HG03520 (cell line): ENCODE results near the gene SYT12.
"Not testable (repeated sequence)": the region's sequence is repeated elsewhere in the genome, so short reads cannot be mapped to it uniquely, and the experiment has no call there.

Experiments
- ATAC-seq: cut with Tn5 transposase; IDR thresholded peaks from one replicate; pipeline ENCODE4 v1.9.1; 2021; ENCODE audit warnings: mild to moderate bottlenecking, moderate library complexity; ENCODE audit not compliant: unreplicated experiment

Gene SYT12

GRCh38 chr11:66996609-66997273, 26.2 kb upstream of the SYT12 start:
- no peak for ATAC-seq

DNA sequence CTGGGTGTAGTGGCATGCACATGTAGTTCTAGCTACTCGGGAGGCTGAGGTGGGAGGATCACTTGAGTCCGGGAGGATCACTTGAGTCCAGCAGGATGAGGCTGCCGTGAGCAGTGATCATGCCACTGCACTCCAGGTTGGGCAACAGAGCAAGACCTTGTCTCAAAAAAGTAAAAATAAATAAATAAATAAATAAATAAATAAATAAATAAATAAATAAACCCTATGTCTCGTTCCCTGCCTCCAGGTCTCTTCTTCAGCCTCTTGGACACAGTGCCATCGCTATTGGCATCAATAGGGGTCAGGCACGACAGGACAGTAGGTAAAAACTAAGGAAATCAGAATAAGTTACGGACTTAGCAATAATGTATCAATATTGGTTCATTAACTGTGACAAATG, 23.4 kb upstream of the SYT12 start:
- no peak for ATAC-seq

- no peak for ATAC-seq
Measured at GRCh38 chr11:67001332-67001731, 21.6 kb upstream of the SYT12 start.

GRCh38 chr11:67002297-67002913, 20.5 kb upstream of the SYT12 start:
- no peak for ATAC-seq

- ATAC-seq = no peak
Measured at GRCh38 chr11:67002921-67003411, 20.0 kb upstream of the SYT12 start.

DNA sequence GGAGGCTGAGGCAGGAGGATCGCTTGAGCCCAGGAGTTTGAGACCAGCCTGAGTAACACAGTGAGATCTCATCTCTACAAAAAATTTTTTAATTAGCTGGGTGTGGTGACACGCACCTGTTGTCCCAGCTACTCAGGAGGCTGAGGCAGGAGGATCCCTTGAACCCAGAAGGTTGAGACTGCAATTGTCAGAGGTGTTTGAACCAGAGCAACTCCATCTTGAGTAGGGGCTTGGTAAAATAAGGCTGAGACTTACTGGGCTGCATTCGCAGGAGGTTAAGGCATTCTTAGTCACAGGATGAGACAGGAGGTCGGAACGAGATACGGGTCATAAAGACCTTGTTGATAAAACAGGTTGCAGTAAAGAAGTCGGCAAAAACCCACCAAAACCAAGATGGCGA, 17.7 kb upstream of the SYT12 start:
- not testable (repeated sequence) for ATAC-seq

DNA sequence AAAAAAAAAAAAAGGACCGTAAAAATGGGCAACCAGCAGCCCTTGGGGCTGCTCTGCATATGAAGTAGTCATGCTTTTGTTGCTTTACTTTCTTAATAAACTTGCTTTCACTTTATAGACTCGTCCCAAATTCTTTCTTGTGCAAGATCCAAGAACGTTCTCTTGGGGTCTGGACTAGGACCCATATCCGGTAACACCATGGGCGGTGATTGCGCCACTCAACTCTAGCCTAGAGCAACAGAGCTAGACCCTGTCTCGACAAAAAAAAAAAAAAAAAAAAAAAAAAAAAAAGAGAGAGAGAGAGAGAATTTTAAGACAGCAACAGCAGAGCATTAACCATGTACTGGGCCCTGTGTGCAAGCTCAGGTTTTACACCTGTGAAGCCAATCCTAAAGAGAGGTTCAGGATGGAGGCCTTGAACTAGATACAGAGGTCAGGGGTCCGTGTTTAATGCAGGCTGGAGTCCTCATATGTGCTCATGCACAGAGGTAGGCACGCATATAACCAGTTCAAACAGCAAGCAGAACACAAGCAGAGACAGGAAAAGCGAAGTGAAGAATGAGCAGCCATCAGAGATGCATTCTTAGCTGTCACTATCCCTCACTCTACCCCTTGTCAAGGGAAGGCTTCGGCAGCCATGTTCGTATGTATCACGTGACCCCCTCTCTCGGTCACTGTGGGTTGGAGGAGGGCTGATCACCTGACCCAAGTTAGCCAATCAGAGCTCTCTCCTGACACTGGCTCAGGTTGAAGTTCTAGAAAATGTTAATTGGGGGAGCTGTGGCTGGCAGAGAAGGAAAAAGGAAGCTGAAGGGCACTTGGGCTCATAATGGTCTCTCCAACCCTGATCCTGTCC, 16.7 kb upstream of the SYT12 start:
- no peak for ATAC-seq

DNA sequence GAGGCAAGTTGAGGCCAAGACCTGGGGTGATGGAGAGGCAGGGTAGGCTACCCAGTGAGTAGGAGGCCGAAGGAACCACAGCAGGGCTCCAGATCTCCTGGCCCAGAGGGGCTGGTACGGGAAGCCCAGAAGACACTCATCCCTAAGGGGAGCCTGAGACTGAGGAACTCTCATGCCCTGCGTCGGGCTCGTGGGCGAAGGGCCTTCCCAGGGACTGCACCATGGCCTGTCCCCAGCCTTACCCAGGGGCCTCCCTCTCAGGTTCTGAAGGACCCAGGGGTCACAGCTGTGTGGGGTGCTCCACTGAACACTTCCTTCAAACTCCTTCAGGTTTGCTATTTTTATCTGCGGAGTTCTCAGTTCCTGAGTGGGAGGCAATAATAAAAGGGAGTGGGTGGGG, 15.8 kb upstream of the SYT12 start:
- no peak for ATAC-seq

GRCh38 chr11:67010296-67010905, 12.5 kb upstream of the SYT12 start:
- no peak for ATAC-seq

GRCh38 chr11:67013511-67014045, 9.4 kb upstream of the SYT12 start:
- no peak for ATAC-seq

- ATAC-seq = no peak
Measured at GRCh38 chr11:67014343-67014742, 8.6 kb upstream of the SYT12 start.

GRCh38 chr11:67015048-67015447, 7.9 kb upstream of the SYT12 start:
- no peak for ATAC-seq

GRCh38 chr11:67016550-67016949, 6.4 kb upstream of the SYT12 start:
- no peak for ATAC-seq

DNA sequence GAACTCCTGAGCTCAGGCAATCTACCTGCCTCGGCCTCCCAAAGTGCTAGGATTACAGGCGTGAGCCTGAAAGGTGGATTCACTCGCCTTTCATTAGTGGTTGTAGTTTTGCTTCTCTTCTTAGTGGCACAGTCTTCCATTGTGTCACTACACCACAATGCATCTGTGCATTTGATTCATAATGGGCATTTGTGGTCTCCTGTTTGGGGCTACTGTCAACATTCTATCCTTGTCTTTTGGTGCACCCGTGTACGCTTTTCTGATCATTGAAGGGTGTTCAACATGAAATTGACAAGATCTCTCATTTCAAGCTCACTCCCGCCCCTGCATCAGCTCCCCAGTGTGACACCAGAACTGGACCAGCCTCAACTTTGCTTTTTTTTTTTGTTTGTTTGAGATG, 2.0 kb upstream of the SYT12 start:
- ATAC-seq = no peak

DNA sequence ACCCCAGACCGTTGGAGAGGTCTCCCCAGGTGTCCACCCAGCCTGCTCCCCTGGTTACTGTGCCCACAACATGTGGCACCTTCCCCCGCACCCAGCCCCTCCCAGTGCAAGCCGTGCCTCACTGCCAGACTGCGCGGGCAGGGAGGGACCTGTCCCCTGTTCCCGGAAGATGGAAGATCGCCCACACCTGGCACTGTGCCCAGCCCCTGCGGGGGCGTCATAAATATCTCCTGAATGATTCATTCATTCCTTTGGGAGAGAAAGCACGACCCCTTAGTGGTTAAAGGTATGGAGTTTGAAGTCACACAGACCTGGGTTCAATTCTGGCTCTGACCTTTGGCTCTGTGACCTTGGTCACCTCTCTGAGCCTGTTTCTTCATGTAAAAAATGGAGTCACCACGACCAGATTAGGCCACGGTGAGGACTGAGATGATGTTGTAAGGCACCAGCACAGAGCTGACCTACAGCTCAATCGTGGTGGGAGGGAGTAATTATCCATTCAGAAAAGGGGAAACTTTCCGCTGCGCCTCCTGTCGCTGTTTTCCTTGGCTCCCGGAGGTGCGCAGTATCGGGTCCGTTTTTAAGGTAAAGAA, 497 bp upstream of the SYT12 start:
- ATAC-seq = no peak

DNA sequence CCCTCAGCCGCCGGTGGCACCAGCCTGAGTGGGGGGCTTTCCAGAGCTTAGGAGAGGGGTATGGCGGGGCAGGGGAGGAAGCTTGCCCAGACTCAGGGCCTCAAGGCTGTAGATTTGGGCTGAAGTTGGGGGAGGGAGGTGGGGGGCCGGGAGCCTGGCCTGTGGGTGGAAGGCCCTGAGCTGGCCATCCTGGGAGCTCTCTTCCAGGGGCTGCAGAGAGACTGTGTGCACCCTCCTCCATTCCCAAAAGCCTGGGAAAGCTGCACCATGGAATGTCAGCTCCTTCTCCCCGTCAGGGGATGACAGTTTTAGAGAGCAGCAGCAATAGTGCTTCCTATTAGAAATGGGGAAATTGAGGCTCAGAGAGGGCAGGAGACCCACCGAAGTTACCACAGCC, 1.0 kb downstream of the SYT12 start:
- no peak for ATAC-seq

- no peak for ATAC-seq
Measured at GRCh38 chr11:67024410-67024809, 1.5 kb downstream of the SYT12 start.

DNA sequence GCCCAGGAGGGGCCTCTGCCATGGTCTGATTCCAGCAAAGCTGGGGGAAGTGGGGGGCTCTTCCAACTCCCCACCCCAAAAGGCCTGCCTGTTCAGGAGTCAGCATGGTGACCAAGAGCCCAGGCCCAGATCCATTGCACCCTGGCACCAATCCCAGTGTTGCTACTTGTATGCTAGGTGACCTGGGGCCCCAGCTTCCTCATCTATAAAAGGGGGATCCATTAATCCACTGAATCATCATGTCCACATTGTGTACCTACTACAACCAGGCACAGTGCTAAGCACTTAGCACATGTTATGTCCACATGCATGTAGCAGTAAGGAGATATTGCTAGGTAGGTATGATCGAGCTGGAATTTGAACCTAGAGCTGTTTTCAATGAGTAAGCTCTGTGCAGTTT, 2.0 kb downstream of the SYT12 start:
- no peak for ATAC-seq

- ATAC-seq = no peak
Measured at GRCh38 chr11:67025750-67026149, 2.8 kb downstream of the SYT12 start.

- no peak for ATAC-seq
Measured at GRCh38 chr11:67026941-67027340, 4.0 kb downstream of the SYT12 start.

GRCh38 chr11:67027483-67027930, 4.6 kb downstream of the SYT12 start:
- no peak for ATAC-seq
